B cell (primary cell): Measurements from ENCODE around the gene GPR158.

Experiments used
- CTCF ChIP-seq: fragments of 200-600 bp; IDR thresholded peaks from one replicate; pipeline ENCODE4 v1.8.0; 2022; ENCODE audit warnings: antibody characterized with exemption, mild to moderate bottlenecking
- EZH2 ChIP-seq: IDR thresholded peaks from 2 replicates; pipeline ENCODE4 v1.6.1; 2012; ENCODE audit warnings: borderline replicate concordance, low read depth, mild to moderate bottlenecking, moderate library complexity, low read length; ENCODE audit not compliant: insufficient read depth, poor library complexity, severe bottlenecking

DNA sequence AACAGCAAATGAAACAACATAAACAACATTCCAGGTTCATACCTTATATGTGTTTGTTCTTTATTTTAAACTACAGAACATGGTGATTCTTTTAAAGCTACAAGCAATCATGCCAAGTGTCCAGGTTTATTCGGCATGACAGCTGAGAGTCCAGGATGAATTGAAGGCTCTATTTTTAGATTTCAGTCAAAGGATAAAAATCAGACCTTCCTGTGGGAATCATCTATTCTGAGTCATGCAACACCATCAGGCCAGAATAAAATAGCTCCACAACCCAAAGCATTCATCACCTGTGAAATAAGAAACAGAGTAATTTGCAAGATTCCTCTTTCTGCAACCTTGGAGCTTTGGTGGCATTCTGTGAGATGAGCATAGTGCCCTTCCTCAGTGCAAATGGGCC is 466.8 kb downstream of the GPR158 start:
- TF ChIP-seq CTCF (no peak), EZH2 (no peak)
